Body of pancreas (tissue), 4 donors: ENCODE measurements around the gene ALPP. TPM values are rescaled to one million over a fixed set of nuclear protein-coding genes. Genes with fewer than 3 reads are reported as not detected.

ENCODE experiments used
- ATAC-seq: fragments of 150-250 bp; one replicate; pipeline ENCODE4 v1.9.1; 2016
- DNase-seq, 4 donors: peaks; one replicate each; pipeline ENCODE4 v3.0.0-alpha.2; 2019
- H3K27ac ChIP-seq, 4 donors: fragments of 200-600 bp; sonication (generic); 1 replicate in 3 of 4; 2 replicates in 1 of 4; pipeline versions ENCODE4 v1.5.1 to v1.6.1; 2016 to 2019; ENCODE audit warnings: mild to moderate bottlenecking in 1 of 4, mixed read lengths in 1 of 4, moderate library complexity in 1 of 4
- H3K27me3 ChIP-seq, 2 donors: fragments of 200-600 bp; sonication (generic); one replicate each; pipeline ENCODE4 v1.6.0; 2016; ENCODE audit warnings: mild to moderate bottlenecking in 1 of 2
- H3K36me3 ChIP-seq, 2 donors: fragments of 200-600 bp; sonication (generic); replicated peaks in 1 of 2; 2 replicates each; pipeline ENCODE4 v1.5.1; 2016; ENCODE audit warnings: low read depth in 2 of 2; ENCODE audit not compliant: insufficient read depth in 1 of 2
- H3K4me1 ChIP-seq: fragments of 200-600 bp; sonication (generic); one replicate; pipeline ENCODE4 v1.6.0; 2016
- H3K4me3 ChIP-seq, 2 donors: fragments of 200-600 bp; sonication (generic); 1 replicate in 1 of 2; 2 replicates in 1 of 2; pipeline ENCODE4 v1.5.1; 2016 to 2019
- H3K9me3 ChIP-seq, 3 donors: fragments of 200-600 bp; sonication (generic); 1 replicate in 2 of 3; 2 replicates in 1 of 3; pipeline ENCODE4 v1.5.1; 2016
- CTCF ChIP-seq, 7 experiments: fragments of 450-650 bp in 4 of 7; fragments of 200-600 bp in 3 of 7; sonication (generic) in 3 of 7; IDR thresholded peaks; one replicate each; pipeline ENCODE4 v1.5.1; 2016 to 2019; ENCODE audit warnings: antibody characterized with exemption in 7 of 7
- POLR2A ChIP-seq, 3 donors: fragments of 450-650 bp; IDR thresholded peaks; one replicate each; pipeline ENCODE4 v1.6.1; 2016; ENCODE audit warnings: antibody characterized with exemption in 3 of 3, mild to moderate bottlenecking in 2 of 3
- WGBS, 2 donors: methylation state at CpG; one replicate each; pipeline ENCODE4 v1.1.5; 2017; 5-methylcytosine and 5-hydroxymethylcytosine counted together
- intact Hi-C: fragments of 100-400 bp; cut with DNase I; formaldehyde crosslinking; loops from one replicate; pipeline ENCODE4 v1.15.1; 2023
- small RNA-seq: library from RNA; depleted of rRNA; stranded (forward); fragments of <200 nt; gene quantifications from one replicate; pipeline ENCODE3, GENCODE V24; 2016
- total RNA-seq, 2 donors: library from RNA; depleted of rRNA; stranded (reverse); fragments of >200 nt; gene quantifications; one replicate each; pipeline ENCODE4 v1.1.0, GENCODE V29; 2016

The ALPP gene
- total RNA-seq, 2 donors from 2014 or later: 0.52 TPM; not detected in 1

GRCh38 chr2:232431705-232432590 is 53.4 kb downstream of the ALPP start:
- H3K9me3 ChIP-seq: no peaks in the 10 kb centered on the region
- no peaks in the 10 kb centered on the region for H3K36me3 ChIP-seq
- intact Hi-C loops: loop anchor here (10.0 kb wide), 1 partner anchor 507 kb away; the partner anchor contains the start of gene NPPC
- H3K4me3 ChIP-seq: no peak overlapping the region
- WGBS, 2 donors: 75 to 82% methylated on average over 10 to 16 of the region's 16 CpGs
- no peak for DNase-seq
- no peaks in the 10 kb centered on the region for H3K27me3 ChIP-seq
- no peaks in the 10 kb centered on the region for H3K4me1 ChIP-seq
- TF ChIP-seq CTCF (IDR thresholded peaks at IDR 0.05) (no peak), POLR2A (IDR thresholded peaks at IDR 0.05) (no peak)
- ATAC-seq: no peak
- no peak overlapping the region for H3K27ac ChIP-seq

Small RNAs within 50 kb of the gene (small RNA-seq; reads per million reads assigned to genes)
- gene AC068134.3: not detected
- not detected for gene AC068134.4

Other genes starting within 250 kb of the ALPP start
- not detected for gene ALPG, start 28.1 kb downstream of the ALPP start, total RNA-seq
- gene ALPI, start 77.4 kb downstream of the ALPP start, total RNA-seq: not detected
- under 1 TPM in 1 of 2 donors, not detected in 1; 0.26 TPM for gene ECEL1, start 109.1 kb downstream of the ALPP start, total RNA-seq
- gene PRSS56, start 141.6 kb downstream of the ALPP start, total RNA-seq: not detected
- not detected for gene CHRND, start 147.4 kb downstream of the ALPP start, total RNA-seq
- not detected for gene CHRNG, start 160.9 kb downstream of the ALPP start, total RNA-seq
- 1 to 10 TPM; 3.6 to 4.2 TPM for gene TIGD1, start 171.8 kb downstream of the ALPP start, total RNA-seq
- 10 to 100 TPM; 12.2 to 17.4 TPM for gene EIF4E2, start 171.9 kb downstream of the ALPP start, total RNA-seq